ENCODE results near the gene LAMC1. TPM values are rescaled to one million over a fixed set of nuclear protein-coding genes. Genes with fewer than 3 reads are reported as not detected.

The LAMC1 gene
- total and polyA plus RNA-seq, 10 of the 15 experiments (the other 5 are each of a cell fraction or from before 2014, with no cell fraction given), result 4.6 to 51.4 (median 25.6) TPM

GRCh38 chr1:183025782-183026774, 2.9 kb downstream of the LAMC1 start (continued):
- TF ChIP-seq RAD51 (IDR thresholded peaks at IDR 0.05), result 0 out of 2 replicates have a peak, but pooled peaks have one; percentile 19
- peak; percentile 18; the same call in 1 of the 2 replicates for TF ChIP-seq NR2C1 (IDR thresholded peaks at IDR 0.05)
- no peak for TF ChIP-seq NFYA (IDR thresholded peaks at IDR 0.05; ENCODE audit: borderline replicate concordance, low read depth, low read length)
- TF ChIP-seq ZNF622 (IDR thresholded peaks at IDR 0.05), result no peak
- TF ChIP-seq TCF12 (IDR thresholded peaks at IDR 0.05; ENCODE audit: low read depth, low read length), result no peak
- no peak for TF ChIP-seq POLR2AphosphoS5 (IDR thresholded peaks at IDR 0.05; ENCODE audit: low read length)
- TF ChIP-seq CBX5 (IDR thresholded peaks at IDR 0.05; ENCODE audit: low read depth), result no peak
- no peak for TF ChIP-seq ATF3 (IDR thresholded peaks at IDR 0.05; ENCODE audit: borderline replicate concordance, extremely low read depth, low read depth, low read length)
- no peak for TF ChIP-seq YY1 (IDR thresholded peaks at IDR 0.05; ENCODE audit: low read depth, low read length)
- TF ChIP-seq MYB (IDR thresholded peaks at IDR 0.05; ENCODE audit: borderline replicate concordance, low read depth, low read length), result no peak
- TF ChIP-seq ATF2 (IDR thresholded peaks at IDR 0.05; ENCODE audit: low read length), result peak; percentile 32; the same call in 1 of the 2 replicates
- TF ChIP-seq ZBTB11 (CRISPR knock-in tag; IDR thresholded peaks at IDR 0.05), result no peak
- peak; percentile 16; the same call in 1 of the 2 replicates for TF ChIP-seq ZBED1 (IDR thresholded peaks at IDR 0.05; ENCODE audit: borderline replicate concordance)
- peak; percentile 86 for TF ChIP-seq PKNOX1 (IDR thresholded peaks at IDR 0.05)
- no peak for TF ChIP-seq SP1 (IDR thresholded peaks at IDR 0.05; ENCODE audit: low read depth, low read length)
- TF ChIP-seq JUND (IDR thresholded peaks at IDR 0.05; ENCODE audit: low read depth, low read length), result no peak
- no peak for TF ChIP-seq NRF1 (conservative IDR thresholded peaks at IDR 0.05; ENCODE audit: low read depth, low read length)
- no peak for TF ChIP-seq POU2F2 (IDR thresholded peaks at IDR 0.05; ENCODE audit: borderline replicate concordance, low read depth, low read length)
- no peak for TF ChIP-seq EZH2 (IDR thresholded peaks at IDR 0.05; ENCODE audit: borderline replicate concordance, control insufficient read depth, low read depth, low read length)
- TF ChIP-seq CHD1 (IDR thresholded peaks at IDR 0.05; ENCODE audit: low read depth, low read length), result 0 out of 2 replicates have a peak, but pooled peaks have one; percentile 63
- no peak for TF ChIP-seq SMARCA5 (IDR thresholded peaks at IDR 0.05)
- TF ChIP-seq BCL3 (IDR thresholded peaks at IDR 0.05; ENCODE audit: borderline replicate concordance, insufficient read depth, low read depth, low read length, poor library complexity, severe bottlenecking), result no peak
